ENCODE results near the gene NFAM1. TPM values are rescaled to one million over a fixed set of nuclear protein-coding genes. Genes with fewer than 3 reads are reported as not detected.

The NFAM1 gene
- total and polyA plus RNA-seq, 10 donors, result 2.0 to 56.6 (median 30.8) TPM

DNA sequence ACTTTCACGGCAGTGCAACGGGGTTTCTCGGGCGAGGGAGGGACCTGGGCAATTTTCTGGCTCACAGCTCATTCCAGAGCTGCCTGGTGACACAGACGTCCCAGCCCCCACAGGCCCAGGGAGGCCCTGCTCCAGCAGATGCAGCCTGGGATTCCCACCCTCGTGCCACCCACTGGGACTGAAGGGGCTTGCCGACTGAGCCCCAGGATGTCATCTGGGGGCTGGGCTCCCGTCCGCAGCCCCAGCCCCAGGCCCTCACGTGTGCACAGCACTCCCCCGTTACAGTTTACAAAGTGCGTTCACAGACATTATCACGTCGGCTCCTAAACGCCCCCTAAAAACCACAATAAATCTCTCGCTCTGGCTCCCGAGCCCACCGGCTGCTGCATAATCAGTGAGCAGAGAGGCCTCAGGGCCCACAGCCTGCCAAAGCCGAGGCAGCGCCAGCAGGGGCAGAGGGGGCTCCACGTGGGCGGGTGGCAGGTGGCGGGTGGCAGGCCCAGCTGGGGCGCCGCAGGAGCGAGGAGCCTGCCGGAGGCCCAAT is 84.8 kb downstream of the NFAM1 start:
- peaks cover 0 to 15% (median 6%) of the 10 kb centered on the region in 6 donors for H3K4me1 ChIP-seq
- no peak overlapping the region for H3K27ac ChIP-seq
- H3K9me3 ChIP-seq, result peaks cover 0 to 4% (median 0%) of the 10 kb centered on the region in 8 donors
- TF ChIP-seq, protein P1, sequence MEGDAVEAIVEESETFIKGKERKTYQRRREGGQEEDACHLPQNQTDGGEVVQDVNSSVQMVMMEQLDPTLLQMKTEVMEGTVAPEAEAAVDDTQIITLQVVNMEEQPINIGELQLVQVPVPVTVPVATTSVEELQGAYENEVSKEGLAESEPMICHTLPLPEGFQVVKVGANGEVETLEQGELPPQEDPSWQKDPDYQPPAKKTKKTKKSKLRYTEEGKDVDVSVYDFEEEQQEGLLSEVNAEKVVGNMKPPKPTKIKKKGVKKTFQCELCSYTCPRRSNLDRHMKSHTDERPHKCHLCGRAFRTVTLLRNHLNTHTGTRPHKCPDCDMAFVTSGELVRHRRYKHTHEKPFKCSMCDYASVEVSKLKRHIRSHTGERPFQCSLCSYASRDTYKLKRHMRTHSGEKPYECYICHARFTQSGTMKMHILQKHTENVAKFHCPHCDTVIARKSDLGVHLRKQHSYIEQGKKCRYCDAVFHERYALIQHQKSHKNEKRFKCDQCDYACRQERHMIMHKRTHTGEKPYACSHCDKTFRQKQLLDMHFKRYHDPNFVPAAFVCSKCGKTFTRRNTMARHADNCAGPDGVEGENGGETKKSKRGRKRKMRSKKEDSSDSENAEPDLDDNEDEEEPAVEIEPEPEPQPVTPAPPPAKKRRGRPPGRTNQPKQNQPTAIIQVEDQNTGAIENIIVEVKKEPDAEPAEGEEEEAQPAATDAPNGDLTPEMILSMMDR (IDR thresholded peaks at IDR 0.05 in 8 of 11, conservative IDR thresholded peaks at IDR 0.05 in 3 of 11), result no peak
- TF ChIP-seq POLR2A (IDR thresholded peaks at IDR 0.05) (no peak), POLR2AphosphoS5 (IDR thresholded peaks at IDR 0.05) (no peak)
- DNase-seq, result no peak
- intact Hi-C loops (cut with DNase I; ENCODE audit: low total_unique reads), result no loop called here
- 74 to 82% (median 76%) methylated on average over 24 to 27 of the region's 27 CpGs for WGBS, 5 donors
- peaks cover 0 to 48% (median 15%) of the 10 kb centered on the region in 7 donors for H3K27me3 ChIP-seq (replicated peaks in 1 of 7)
- H3K36me3 ChIP-seq, result no peaks in the 10 kb centered on the region
- no peak overlapping the region for H3K4me3 ChIP-seq

DNA sequence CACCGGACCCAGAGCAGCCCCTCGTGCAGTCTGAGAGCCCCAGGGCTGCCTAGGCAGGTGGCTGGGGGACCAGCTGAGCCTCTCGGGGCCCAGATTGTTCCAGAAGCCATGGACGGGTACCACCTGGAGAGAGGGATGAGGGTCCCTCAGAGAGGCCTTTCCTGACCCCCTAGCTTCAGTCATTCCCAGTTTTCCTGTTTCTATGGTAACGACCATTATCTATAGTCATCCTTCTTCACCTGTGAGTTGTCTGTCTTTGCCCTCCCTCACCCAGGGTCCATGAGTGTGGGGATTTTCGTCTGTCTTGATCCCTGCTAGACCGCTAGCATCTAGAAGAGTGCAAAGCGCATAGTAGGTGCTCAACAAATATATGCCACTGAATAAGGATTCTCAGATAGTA is 85.5 kb downstream of the NFAM1 start:
- TF ChIP-seq, protein P1 (IDR thresholded peaks at IDR 0.05 in 8 of 11, conservative IDR thresholded peaks at IDR 0.05 in 3 of 11), result no peak
- TF ChIP-seq POLR2A (IDR thresholded peaks at IDR 0.05), result no peak
- TF ChIP-seq POLR2AphosphoS5 (IDR thresholded peaks at IDR 0.05), result no peak
- no peak overlapping the region for H3K4me3 ChIP-seq
- peaks cover 0 to 19% (median 6%) of the 10 kb centered on the region in 6 donors for H3K4me1 ChIP-seq
- peaks cover 0 to 4% (median 0%) of the 10 kb centered on the region in 8 donors for H3K9me3 ChIP-seq
- no peak for DNase-seq
- intact Hi-C loops (cut with DNase I; ENCODE audit: low total_unique reads), result no loop called here
- WGBS, 5 donors, result 71 to 87% (median 81%) methylated on average over 6 to 8 of the region's 8 CpGs
- H3K27ac ChIP-seq, result no peak overlapping the region
- peaks cover 0 to 50% (median 15%) of the 10 kb centered on the region in 7 donors for H3K27me3 ChIP-seq (replicated peaks in 1 of 7)
- H3K36me3 ChIP-seq, result no peaks in the 10 kb centered on the region

DNA sequence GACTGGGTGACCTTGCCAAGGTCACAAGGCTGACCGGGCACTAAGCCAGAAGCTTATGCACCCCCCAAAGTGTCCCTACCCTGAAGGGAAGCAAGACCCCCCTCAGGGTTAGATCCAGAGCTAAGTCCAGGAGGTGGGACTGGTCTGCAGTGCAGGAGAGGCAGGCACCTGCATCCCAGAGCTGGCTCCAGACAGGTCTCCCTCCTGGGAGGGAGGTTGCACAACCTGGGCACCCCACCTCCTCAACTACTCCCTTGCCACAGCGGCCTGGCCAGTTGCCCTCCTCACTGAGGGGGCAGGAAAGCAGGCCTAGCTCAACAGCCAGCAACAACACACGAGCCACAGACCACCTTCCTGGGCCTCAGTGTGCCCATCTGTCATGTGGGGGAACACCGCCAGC is 86.7 kb downstream of the NFAM1 start:
- intact Hi-C loops (cut with DNase I; ENCODE audit: low total_unique reads), result no loop called here
- Histone ChIP-seq H3K9me3 (peaks cover 0 to 3% (median 0%) of the 10 kb centered on the region in 8 donors), H3K27ac (no peak overlapping the region), H3K4me1 (peaks cover 0 to 30% (median 6%) of the 10 kb centered on the region in 6 donors), H3K36me3 (no peaks in the 10 kb centered on the region), H3K4me3 (no peak overlapping the region), H3K27me3 (replicated peaks in 1 of 7) (peaks cover 0 to 56% (median 22%) of the 10 kb centered on the region in 7 donors)
- no peak for TF ChIP-seq POLR2AphosphoS5 (IDR thresholded peaks at IDR 0.05)
- TF ChIP-seq POLR2A (IDR thresholded peaks at IDR 0.05), result no peak
- 86 to 89% (median 87%) methylated on average over 2 to 4 of the region's 4 CpGs for WGBS, 5 donors
- DNase-seq, result peak; percentile 67

DNA sequence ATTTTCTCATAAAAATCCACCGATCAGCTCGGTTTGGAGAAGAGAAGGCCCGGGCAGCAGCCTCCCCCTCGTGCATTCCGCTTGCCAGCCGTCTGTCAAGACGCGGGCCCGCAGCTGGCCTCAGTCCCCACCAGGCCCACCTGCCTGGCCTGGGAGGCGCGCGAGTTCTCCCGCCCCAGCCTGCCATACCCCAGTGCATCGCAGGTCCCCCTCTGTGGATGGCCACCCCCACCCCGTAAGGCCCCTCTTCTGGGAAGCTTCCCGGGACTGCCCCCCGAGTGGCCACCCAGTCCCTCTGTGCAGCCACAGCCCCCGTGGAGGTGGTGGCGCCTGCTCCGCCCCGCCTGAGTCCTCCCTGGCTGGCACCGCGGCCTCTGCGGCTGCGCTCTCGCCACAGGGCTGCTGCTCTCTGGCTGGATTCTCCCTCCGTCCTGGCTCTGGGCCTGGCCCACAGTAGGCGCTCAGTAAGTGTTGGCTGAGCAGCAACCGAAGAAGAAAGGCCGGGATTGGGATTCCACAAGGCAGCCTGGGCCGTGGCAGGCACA is 87.8 kb downstream of the NFAM1 start:
- Histone ChIP-seq H3K36me3 (no peaks in the 10 kb centered on the region), H3K27ac (peak overlapping the region in 6 of 8 donors; percentile 21 to 67 (median 42)), H3K9me3 (no peaks in the 10 kb centered on the region), H3K4me3 (peak overlapping the region in 3 of 8 donors; percentile 15 to 62 (median 19)), H3K27me3 (replicated peaks in 1 of 7) (peaks cover 0 to 67% (median 22%) of the 10 kb centered on the region in 7 donors), H3K4me1 (peaks cover 0 to 30% (median 6%) of the 10 kb centered on the region in 6 donors)
- intact Hi-C loops (cut with DNase I; ENCODE audit: low total_unique reads), result no loop called here
- WGBS, 5 donors, result 60 to 66% (median 64%) methylated on average over 23 to 31 of the region's 31 CpGs
- DNase-seq, result peak; percentile 68
- TF ChIP-seq, protein P1 (IDR thresholded peaks at IDR 0.05 in 8 of 11, conservative IDR thresholded peaks at IDR 0.05 in 3 of 11), result no peak
- peak in 1 of 3 donors; percentile 33 for TF ChIP-seq POLR2AphosphoS5 (IDR thresholded peaks at IDR 0.05)
